GM12891 (cell line): ENCODE data around the gene PLA1A.
"Not testable (repeated sequence)": the region's sequence is repeated elsewhere in the genome, so short reads cannot be mapped to it uniquely, and the experiment has no call there.

Experiments
- DNase-seq: peaks from one replicate; pipeline ENCODE4 v3.0.0; 2011; ENCODE audit warnings: low spot score; ENCODE audit not compliant: insufficient read length
- FAIRE-seq: peaks from 2 replicates; lab custom pipeline; 2011; peaks lifted over from hg19 to GRCh38; lab: Jason Lieb, UNC
- PAX5 ChIP-seq: IDR thresholded peaks from 2 replicates; pipeline ENCODE4 v1.6.1; 2011; ENCODE audit warnings: low read length, moderate library complexity, mild to moderate bottlenecking; ENCODE audit not compliant: insufficient read depth, severe bottlenecking
- POLR2A ChIP-seq: IDR thresholded peaks from 2 replicates; pipeline ENCODE4 v1.6.1; 2011; ENCODE audit warnings: low read depth, low read length, control low read depth
- POLR2AphosphoS5 ChIP-seq: IDR thresholded peaks from 2 replicates; pipeline ENCODE4 v1.6.1; 2011; ENCODE audit warnings: low read depth, low read length, control low read depth
- POU2F2 ChIP-seq: IDR thresholded peaks from 2 replicates; pipeline ENCODE4 v1.6.1; 2011; ENCODE audit warnings: low read depth, mild to moderate bottlenecking, control low read depth, low read length, moderate library complexity
- SPI1 ChIP-seq: IDR thresholded peaks from 2 replicates; pipeline ENCODE4 v1.6.1; 2011; ENCODE audit warnings: low read depth, low read length, control low read depth
- TAF1 ChIP-seq: IDR thresholded peaks from 2 replicates; pipeline ENCODE4 v1.6.1; 2011; ENCODE audit warnings: low read depth, low read length, control low read depth

Gene PLA1A

DNA sequence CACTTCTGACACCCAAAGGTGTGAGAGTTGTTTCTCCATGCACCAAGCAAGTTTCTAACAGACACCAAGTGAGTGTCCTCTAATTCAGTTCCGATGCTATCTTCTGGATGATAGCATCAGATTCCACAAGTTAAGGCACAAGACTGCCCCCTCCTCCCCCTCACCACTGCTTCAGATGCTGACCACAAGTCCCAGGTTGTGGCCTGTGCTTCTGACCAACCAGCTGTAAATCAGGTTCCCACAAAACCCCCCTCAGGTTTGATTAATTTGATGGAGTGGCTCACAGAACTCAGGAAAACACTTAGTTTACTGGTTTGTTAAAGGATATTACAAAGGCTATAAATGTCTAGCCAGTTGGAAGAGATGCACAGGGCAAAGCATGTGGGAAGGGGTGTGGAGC lies 7.0 kb upstream of the PLA1A start:
- peak; percentile 31 for FAIRE-seq
- TF ChIP-seq PAX5, result no peak
- no peak for TF ChIP-seq POU2F2
- TF ChIP-seq TAF1, result no peak
- TF ChIP-seq POLR2A, result no peak
- TF ChIP-seq POLR2AphosphoS5, result no peak
- TF ChIP-seq SPI1, result no peak
- DNase-seq, result no peak

DNA sequence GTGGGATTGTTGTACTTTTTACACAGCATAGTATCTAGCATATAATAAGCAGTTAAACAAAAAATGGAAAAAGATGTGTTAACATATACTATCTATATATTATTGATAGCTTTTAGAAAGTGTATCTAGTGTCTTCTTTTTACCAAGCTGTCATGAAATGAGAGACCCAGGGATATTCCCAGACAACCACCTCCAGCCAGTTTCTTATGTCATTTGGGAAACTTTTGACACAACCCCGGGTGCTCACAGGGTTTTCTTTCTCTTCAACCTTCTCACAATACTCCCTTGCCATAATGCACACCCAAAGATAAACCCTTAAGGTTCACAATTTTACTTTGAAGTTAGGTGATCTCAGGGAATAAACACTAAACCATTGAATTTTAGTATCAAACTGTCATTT lies 4.8 kb upstream of the PLA1A start:
- TF ChIP-seq POLR2AphosphoS5 (no peak), POU2F2 (no peak)
- no peak for FAIRE-seq

GRCh38 chr3:119594066-119594465 lies 3.6 kb upstream of the PLA1A start:
- FAIRE-seq (no peak), DNase-seq (no peak)
- no peak for TF ChIP-seq POU2F2
- TF ChIP-seq SPI1, result no peak
- no peak for TF ChIP-seq POLR2AphosphoS5
- TF ChIP-seq POLR2A, result no peak
- no peak for TF ChIP-seq PAX5
- no peak for TF ChIP-seq TAF1

More for the DNA sequence above, 4.8 kb upstream of the PLA1A start:
- DNase-seq, result no peak

- DNase-seq, FAIRE-seq: not testable (repeated sequence)
Measured at GRCh38 chr3:119594929-119595328, 2.8 kb upstream of the PLA1A start.

DNA sequence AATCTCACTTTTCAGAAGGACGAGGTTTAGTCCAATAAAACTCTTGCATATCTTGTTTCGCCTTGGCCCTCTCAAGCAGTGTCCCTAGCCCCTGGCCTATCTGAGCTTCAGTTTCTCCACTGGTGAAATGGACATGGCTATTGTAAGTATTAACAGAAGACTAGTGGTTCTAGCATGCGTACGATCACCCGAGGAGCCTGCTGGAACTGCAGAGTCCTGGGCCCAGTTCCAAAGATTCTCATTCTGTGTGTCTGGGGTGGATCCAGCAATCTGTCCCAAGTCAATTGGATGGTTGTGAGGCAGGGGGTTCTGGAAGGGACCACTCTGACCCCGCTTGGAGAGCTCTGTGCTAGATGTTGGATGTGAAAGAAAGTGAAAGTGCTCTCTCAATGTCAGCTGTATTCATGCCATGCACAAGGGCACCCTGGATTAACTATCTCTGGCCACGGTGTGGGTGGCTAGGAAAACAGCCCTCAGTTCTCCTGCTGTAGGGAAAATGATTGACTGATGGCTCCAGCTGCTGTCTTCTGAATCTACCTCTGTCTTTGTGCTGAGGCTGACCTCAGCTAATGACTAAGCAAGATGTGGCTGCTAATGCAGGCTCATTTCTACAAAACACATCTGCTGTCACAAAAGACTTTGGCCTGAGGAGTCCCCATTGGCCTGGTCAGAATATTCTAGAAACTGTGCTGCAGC lies 1.9 kb upstream of the PLA1A start:
- DNase-seq (no peak), FAIRE-seq (peak; percentile 69)
- TF ChIP-seq POU2F2 (no peak), TAF1 (peak; percentile 14; the same call in 1 of the 2 replicates)

DNA sequence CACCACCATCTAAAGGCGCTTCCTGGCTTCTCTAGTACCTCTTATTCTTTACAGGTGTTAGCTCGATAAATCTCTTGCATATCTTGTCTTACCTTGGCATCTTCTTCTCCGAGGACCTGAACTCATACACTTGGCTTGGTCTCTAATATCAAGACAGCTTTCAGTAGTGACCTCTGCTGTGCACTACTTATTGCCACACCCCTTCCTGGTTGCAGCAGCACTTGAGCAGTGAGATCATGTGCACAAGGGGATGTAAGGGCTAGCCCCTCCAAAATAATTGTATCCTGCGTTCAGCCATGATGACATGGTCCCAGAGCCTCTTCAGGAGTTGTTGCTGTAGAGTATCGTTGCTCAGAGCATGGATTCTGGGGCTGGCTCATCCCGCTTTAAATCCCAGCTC lies 1.3 kb upstream of the PLA1A start:
- TF ChIP-seq POLR2A, result peak; percentile 44; the same call in 1 of the 2 replicates
- no peak for TF ChIP-seq POLR2AphosphoS5
- peak; percentile 6; the same call in 1 of the 2 replicates for TF ChIP-seq TAF1

GRCh38 chr3:119598410-119599098 lies 869 bp downstream of the PLA1A start:
- no peak for DNase-seq
- peak; percentile 82 for FAIRE-seq
- TF ChIP-seq POLR2A (no peak; the same call in 1 of the 2 replicates), POU2F2 (peak; percentile 94)

More for the DNA sequence above, 1.3 kb upstream of the PLA1A start:
- FAIRE-seq (peak; percentile 90), DNase-seq (no peak)

GRCh38 chr3:119599558-119600174 lies 2.0 kb downstream of the PLA1A start:
- DNase-seq (no peak), FAIRE-seq (peak; percentile 47)
- TF ChIP-seq SPI1 (peak; percentile 16; the same call in 1 of the 2 replicates), TAF1 (no peak)

GRCh38 chr3:119600732-119601131 lies 3.0 kb downstream of the PLA1A start:
- DNase-seq (no peak), FAIRE-seq (peak; percentile 93)
- TF ChIP-seq TAF1 (peak; percentile 52; the same call in 1 of the 2 replicates), POLR2AphosphoS5 (peak; percentile 45; the same call in 1 of the 2 replicates), SPI1 (no peak), POU2F2 (0 out of 2 replicates have a peak, but pooled peaks have one; percentile 42), PAX5 (no peak), POLR2A (no peak)

GRCh38 chr3:119601154-119601553 lies 3.5 kb downstream of the PLA1A start:
- FAIRE-seq (no peak), DNase-seq (no peak)
- TF ChIP-seq SPI1 (no peak), POLR2A (no peak), PAX5 (no peak)

DNA sequence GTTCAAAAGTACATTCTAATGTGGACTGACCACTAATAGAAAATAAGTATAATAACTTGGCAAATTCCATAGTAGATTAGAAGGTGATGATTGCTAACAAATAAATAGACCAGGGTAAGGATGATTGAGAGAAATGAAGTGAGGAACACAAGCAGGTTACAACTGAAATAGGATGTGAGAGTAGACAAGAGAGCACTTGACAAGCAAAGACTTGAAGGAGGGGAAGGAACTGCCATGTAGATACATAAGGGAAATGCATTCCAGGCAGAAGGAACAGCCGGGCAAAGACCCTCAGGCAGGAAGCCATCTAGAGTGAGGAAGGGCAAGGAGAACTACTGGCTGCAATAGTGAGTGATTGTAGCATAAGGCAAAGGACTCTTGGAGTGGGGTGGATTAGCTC lies 5.0 kb downstream of the PLA1A start:
- DNase-seq (no peak), FAIRE-seq (peak; percentile 69)
- TF ChIP-seq TAF1, result no peak
- TF ChIP-seq SPI1, result peak; percentile 65; the same call in 1 of the 2 replicates
